SK-N-SH treated with all-trans-retinoic acid at 6 μM for 48 hours (cell line): ENCODE measurements around the gene BZW2.

ENCODE experiments used
- ATAC-seq: fragments of 200-7000 bp; cut with Tn5 transposase; 3 replicates; pipeline ENCODE4 v1.9.1; 2020; ENCODE audit warnings: mild to moderate bottlenecking, moderate library complexity
- ARNTL ChIP-seq: fragments of 450-650 bp; formaldehyde crosslinking; IDR thresholded peaks from 2 replicates; pipeline ENCODE4 v1.5.0; 2020; ENCODE audit warnings: low read depth, mild to moderate bottlenecking, moderate library complexity, borderline replicate concordance
- BACH2 ChIP-seq: fragments of 250-450 bp; sonication (Bioruptor Pico); IDR thresholded peaks from 2 replicates; pipeline ENCODE4 v1.9.0; 2021; ENCODE audit warnings: mild to moderate bottlenecking, borderline replicate concordance
- CREB5 ChIP-seq: fragments of 250-450 bp; sonication (Bioruptor Pico); IDR thresholded peaks from 2 replicates; pipeline ENCODE4 v1.5.1; 2020; ENCODE audit warnings: low read depth, mild to moderate bottlenecking, moderate library complexity
- CSDC2 ChIP-seq: fragments of 250-450 bp; sonication (Bioruptor Pico); IDR thresholded peaks from 2 replicates; pipeline ENCODE4 v1.5.0; 2020; ENCODE audit warnings: mild to moderate bottlenecking, moderate library complexity
- CSRNP3 ChIP-seq: fragments of 250-450 bp; sonication (Bioruptor Pico); IDR thresholded peaks from 2 replicates; pipeline ENCODE4 v1.5.1; 2021; ENCODE audit warnings: mild to moderate bottlenecking, moderate library complexity
- GLIS3 ChIP-seq: fragments of 250-450 bp; sonication (Bioruptor Pico); IDR thresholded peaks from 2 replicates; pipeline ENCODE4 v1.5.0; 2020; ENCODE audit warnings: mild to moderate bottlenecking, moderate library complexity
- ISL1 ChIP-seq: fragments of 250-450 bp; sonication (Bioruptor Pico); IDR thresholded peaks from 2 replicates; pipeline ENCODE4 v2.1.2; 2022; ENCODE audit warnings: mild to moderate bottlenecking, moderate library complexity
- OSR1 ChIP-seq: fragments of 250-450 bp; sonication (Bioruptor Pico); IDR thresholded peaks from 2 replicates; pipeline ENCODE4 v1.8.0; 2022; ENCODE audit warnings: moderate library complexity, mild to moderate bottlenecking, inconsistent platforms
- PATZ1 ChIP-seq: fragments of 250-450 bp; sonication (Bioruptor Pico); IDR thresholded peaks from 2 replicates; pipeline ENCODE4 v1.8.0; 2020; ENCODE audit warnings: mild to moderate bottlenecking, moderate library complexity, borderline replicate concordance
- POU6F1 ChIP-seq: fragments of 250-450 bp; sonication (Bioruptor Pico); IDR thresholded peaks from 2 replicates; pipeline ENCODE4 v1.8.0; 2021; ENCODE audit warnings: low read depth, mild to moderate bottlenecking, moderate library complexity, borderline replicate concordance
- PPARA ChIP-seq: fragments of 250-450 bp; sonication (Bioruptor Pico); IDR thresholded peaks from 2 replicates; pipeline ENCODE4 v1.5.0; 2020; ENCODE audit warnings: mild to moderate bottlenecking, borderline replicate concordance
- RARB ChIP-seq: fragments of 250-450 bp; sonication (Bioruptor Pico); IDR thresholded peaks from 2 replicates; pipeline ENCODE4 v1.8.0; 2021; ENCODE audit warnings: mild to moderate bottlenecking, moderate library complexity
- SNAI2 ChIP-seq: fragments of 250-450 bp; sonication (Bioruptor Pico); IDR thresholded peaks from 2 replicates; pipeline ENCODE4 v1.5.0; 2020; ENCODE audit warnings: mild to moderate bottlenecking, moderate library complexity
- TCF4 ChIP-seq: fragments of 250-450 bp; sonication (Bioruptor Pico); IDR thresholded peaks from 2 replicates; pipeline ENCODE4 v1.8.0; 2021; ENCODE audit warnings: mild to moderate bottlenecking, moderate library complexity, borderline replicate concordance
- TOX ChIP-seq: fragments of 250-450 bp; sonication (Bioruptor Pico); IDR thresholded peaks from 2 replicates; pipeline ENCODE4 v1.8.0; 2021; ENCODE audit warnings: mild to moderate bottlenecking, moderate library complexity, borderline replicate concordance
- TSHZ2 ChIP-seq: fragments of 250-450 bp; sonication (Bioruptor Pico); IDR thresholded peaks from 2 replicates; pipeline ENCODE4 v1.5.0; 2020; ENCODE audit warnings: mild to moderate bottlenecking, moderate library complexity
- ZC3H10 ChIP-seq: fragments of 250-450 bp; sonication (Bioruptor Pico); IDR thresholded peaks from 2 replicates; pipeline ENCODE4 v1.5.1; 2021; ENCODE audit warnings: mild to moderate bottlenecking, moderate library complexity
- ZFP3 ChIP-seq: fragments of 250-450 bp; sonication (Bioruptor Pico); IDR thresholded peaks from 2 replicates; pipeline ENCODE4 v1.5.0; 2020; ENCODE audit warnings: mild to moderate bottlenecking, moderate library complexity
- ZFP30 ChIP-seq: fragments of 450-650 bp; formaldehyde crosslinking; IDR thresholded peaks from 2 replicates; pipeline ENCODE4 v1.5.0; 2022; ENCODE audit warnings: mild to moderate bottlenecking, moderate library complexity
- ZNF565 ChIP-seq: fragments of 450-650 bp; formaldehyde crosslinking; conservative IDR thresholded peaks from 2 replicates; pipeline ENCODE4 v1.5.0; 2020; ENCODE audit warnings: low read depth, mild to moderate bottlenecking, moderate library complexity
- ZNF70 ChIP-seq: fragments of 450-650 bp; formaldehyde crosslinking; IDR thresholded peaks from 2 replicates; pipeline ENCODE4 v1.5.0; 2020; ENCODE audit warnings: mild to moderate bottlenecking, moderate library complexity
- ZNF8 ChIP-seq: fragments of 450-650 bp; formaldehyde crosslinking; IDR thresholded peaks from 2 replicates; pipeline ENCODE4 v1.5.0; 2020; ENCODE audit warnings: mild to moderate bottlenecking, moderate library complexity

BZW2 gene

GRCh38 chr7:16615228-16615627 is 30.8 kb upstream of the BZW2 start:
- no peak for ATAC-seq
- TF ChIP-seq BACH2 (CRISPR knock-in tag), result no peak
- TF ChIP-seq ZNF8 (CRISPR knock-in tag), result no peak
- TF ChIP-seq RARB (CRISPR knock-in tag), result no peak
- no peak for TF ChIP-seq CREB5 (CRISPR knock-in tag)
- no peak for TF ChIP-seq TOX (CRISPR knock-in tag)
- TF ChIP-seq TCF4, result no peak
- no peak for TF ChIP-seq PATZ1 (CRISPR knock-in tag)
- no peak for TF ChIP-seq ARNTL
- no peak for TF ChIP-seq SNAI2 (CRISPR knock-in tag)
- TF ChIP-seq OSR1 (CRISPR knock-in tag), result no peak
- no peak for TF ChIP-seq ZFP3 (CRISPR knock-in tag)
- no peak for TF ChIP-seq ZNF70 (CRISPR knock-in tag)
- TF ChIP-seq CSDC2, result no peak
- TF ChIP-seq ZNF565, result no peak
- no peak for TF ChIP-seq PPARA (CRISPR knock-in tag)
- no peak for TF ChIP-seq GLIS3
- no peak for TF ChIP-seq POU6F1 (CRISPR knock-in tag)
- TF ChIP-seq ZFP30 (CRISPR knock-in tag), result no peak
- TF ChIP-seq TSHZ2 (CRISPR knock-in tag), result no peak
- TF ChIP-seq, all 23 proteins: peak for 0

GRCh38 chr7:16616122-16616521 is 29.9 kb upstream of the BZW2 start:
- ATAC-seq, result no peak
- TF ChIP-seq ZFP3 (CRISPR knock-in tag) (no peak), ISL1 (CRISPR knock-in tag) (no peak), OSR1 (CRISPR knock-in tag) (no peak), ZC3H10 (no peak), ZNF70 (CRISPR knock-in tag) (no peak), ARNTL (no peak), PPARA (CRISPR knock-in tag) (no peak), ZFP30 (CRISPR knock-in tag) (no peak)

GRCh38 chr7:16616542-16616941 is 29.4 kb upstream of the BZW2 start:
- no peak for ATAC-seq
- TF ChIP-seq POU6F1 (CRISPR knock-in tag), result no peak
- no peak for TF ChIP-seq CSRNP3 (CRISPR knock-in tag)
- no peak for TF ChIP-seq BACH2 (CRISPR knock-in tag)
- no peak for TF ChIP-seq CSDC2
- TF ChIP-seq TOX (CRISPR knock-in tag), result no peak
- no peak for TF ChIP-seq ZFP30 (CRISPR knock-in tag)
- no peak for TF ChIP-seq PPARA (CRISPR knock-in tag)
- TF ChIP-seq RARB (CRISPR knock-in tag), result no peak
